Smooth muscle cell (in vitro differentiated cells): ENCODE measurements around the gene FSD1. TPM values are rescaled to one million over a fixed set of nuclear protein-coding genes. Genes with fewer than 3 reads are reported as not detected.
"Not testable (repeated sequence)": the region's sequence is repeated elsewhere in the genome, so short reads cannot be mapped to it uniquely, and the experiment has no call there.

Source experiments
- DNase-seq: peaks from one replicate; lab custom pipeline; 2025; ENCODE audit not compliant: unreplicated experiment; lab: John Stamatoyannopoulos, UW
- H2AFZ ChIP-seq: fragments of 200-600 bp; sonication (generic); 2 replicates; pipeline ENCODE4 v1.6.0; 2016; ENCODE audit warnings: antibody characterized with exemption, low read depth, mild to moderate bottlenecking
- H3F3A ChIP-seq: fragments of 200-600 bp; sonication (generic); 2 replicates; pipeline ENCODE4 v1.6.0; 2017; ENCODE audit warnings: antibody characterized with exemption, low read depth
- H3K27ac ChIP-seq: fragments of 200-600 bp; sonication (generic); 2 replicates; pipeline ENCODE4 v1.5.1; 2016; ENCODE audit warnings: low read depth, mild to moderate bottlenecking
- H3K27me3 ChIP-seq: fragments of 200-600 bp; sonication (generic); 2 replicates; pipeline ENCODE4 v1.6.1; 2016; ENCODE audit warnings: low read depth, mild to moderate bottlenecking
- H3K36me3 ChIP-seq: fragments of 200-600 bp; sonication (generic); 2 replicates; pipeline ENCODE4 v1.5.1; 2016; ENCODE audit warnings: low read depth
- H3K4me1 ChIP-seq: fragments of 200-600 bp; sonication (generic); 2 replicates; pipeline ENCODE4 v1.5.1; 2016; ENCODE audit warnings: low read depth
- H3K4me2 ChIP-seq: fragments of 200-600 bp; sonication (generic); 2 replicates; pipeline ENCODE4 v1.6.0; 2016; ENCODE audit warnings: mild to moderate bottlenecking
- H3K4me3 ChIP-seq: fragments of 200-600 bp; sonication (generic); 2 replicates; pipeline ENCODE4 v1.5.1; 2016; ENCODE audit warnings: mild to moderate bottlenecking
- H3K79me2 ChIP-seq: fragments of 200-600 bp; sonication (generic); 2 replicates; pipeline ENCODE4 v1.6.0; 2016; ENCODE audit warnings: low read depth, mild to moderate bottlenecking
- H3K9ac ChIP-seq: fragments of 200-600 bp; sonication (generic); 2 replicates; pipeline ENCODE4 v1.6.0; 2016; ENCODE audit warnings: low read depth
- H3K9me3 ChIP-seq: fragments of 200-600 bp; sonication (generic); replicated peaks from 2 replicates; pipeline ENCODE4 v1.5.1; 2016; ENCODE audit warnings: low read depth
- H4K20me1 ChIP-seq: fragments of 200-600 bp; sonication (generic); 2 replicates; pipeline ENCODE4 v1.6.0; 2016; ENCODE audit warnings: low read depth
- CTCF ChIP-seq: fragments of 200-600 bp; sonication (generic); IDR thresholded peaks from 2 replicates; pipeline ENCODE4 v1.5.1; 2017; ENCODE audit warnings: borderline replicate concordance, mild to moderate bottlenecking, antibody characterized with exemption; ENCODE audit not compliant: insufficient read depth, poor library complexity, severe bottlenecking
- WGBS: methylation state at CpG from one replicate; pipeline ENCODE4 v1.1.7; 2016; ENCODE audit warnings: low lambda C conversion rate; 5-methylcytosine and 5-hydroxymethylcytosine counted together
- polyA plus RNA-seq: library from polyadenylated mRNA; unstranded; fragments of >200 nt; fragmentation: Nextera tagmentation; extraction: Ambion mirVana; gene quantifications from 2 replicates; pipeline ENCODE4 v1.2.1, GENCODE V29; 2016
- total RNA-seq: library from RNA; depleted of rRNA; stranded (reverse); fragments of >200 nt; gene quantifications from 2 replicates; pipeline ENCODE4 v1.2.3, GENCODE V29; 2014

FSD1 gene
- total and polyA plus RNA-seq, 2 experiments from 2014 or later, result 9.9 to 16.5 TPM

GRCh38 chr19:4346020-4346383, 41.6 kb downstream of the FSD1 start:
- H2AFZ ChIP-seq, result no peak overlapping the region
- no peak for TF ChIP-seq CTCF
- no peaks in the 10 kb centered on the region for H3K79me2 ChIP-seq
- no peak overlapping the region for H3K27ac ChIP-seq
- H3K9me3 ChIP-seq, result no peaks in the 10 kb centered on the region
- peaks cover 11% of the 10 kb centered on the region for H3K4me1 ChIP-seq
- no peaks in the 10 kb centered on the region for H3K27me3 ChIP-seq
- no peaks in the 10 kb centered on the region for H3K36me3 ChIP-seq
- peaks cover 7% of the 10 kb centered on the region for H3F3A ChIP-seq
- 77% methylated on average over 6 of the region's 6 CpGs for WGBS
- H4K20me1 ChIP-seq, result no peaks in the 10 kb centered on the region
- no peak overlapping the region for H3K4me2 ChIP-seq
- no peak overlapping the region for H3K4me3 ChIP-seq
- no peak for DNase-seq
- no peak overlapping the region for H3K9ac ChIP-seq

- no peak overlapping the region for H3K27ac ChIP-seq
- no peak for TF ChIP-seq CTCF
- no peak overlapping the region for H3K4me3 ChIP-seq
- no peak overlapping the region for H3K4me2 ChIP-seq
- DNase-seq, result no peak
- H2AFZ ChIP-seq, result no peak overlapping the region
- 32% methylated on average over 6 of the region's 6 CpGs for WGBS
- H3F3A ChIP-seq, result peaks cover 7% of the 10 kb centered on the region
- H3K27me3 ChIP-seq, result no peaks in the 10 kb centered on the region
- H3K4me1 ChIP-seq, result peaks cover 6% of the 10 kb centered on the region
- no peak overlapping the region for H3K9ac ChIP-seq
- no peaks in the 10 kb centered on the region for H3K79me2 ChIP-seq
- H4K20me1 ChIP-seq, result no peaks in the 10 kb centered on the region
- no peaks in the 10 kb centered on the region for H3K9me3 ChIP-seq
- no peaks in the 10 kb centered on the region for H3K36me3 ChIP-seq
These were observed 43.1 kb downstream of the FSD1 start for GRCh38 chr19:4347521-4347920.

- not testable (repeated sequence) for H4K20me1 ChIP-seq, DNase-seq, H3K9me3 ChIP-seq, H3K4me1 ChIP-seq, H2AFZ ChIP-seq, H3K79me2 ChIP-seq, H3K4me2 ChIP-seq, H3K36me3 ChIP-seq, H3F3A ChIP-seq, H3K27me3 ChIP-seq, H3K27ac ChIP-seq, H3K4me3 ChIP-seq, H3K9ac ChIP-seq
- WGBS, result 98% methylated on average over 16 of the region's 16 CpGs
These were observed 44.8 kb downstream of the FSD1 start for GRCh38 chr19:4349225-4349624.

GRCh38 chr19:4350111-4350510, 45.7 kb downstream of the FSD1 start:
- WGBS, result 94% methylated on average over 8 of the region's 8 CpGs
- Histone ChIP-seq H3K36me3 (no peaks in the 10 kb centered on the region), H3K4me1 (no peaks in the 10 kb centered on the region), H3K4me3 (no peak overlapping the region), H3K79me2 (no peaks in the 10 kb centered on the region), H3K9me3 (no peaks in the 10 kb centered on the region), H3K27ac (no peak overlapping the region), H3K4me2 (no peak overlapping the region), H3K27me3 (no peaks in the 10 kb centered on the region), H3F3A (peaks cover 7% of the 10 kb centered on the region), H3K9ac (no peak overlapping the region), H2AFZ (no peak overlapping the region), H4K20me1 (peaks cover 3% of the 10 kb centered on the region)
- no peak for DNase-seq
- no peak for TF ChIP-seq CTCF
